ENCODE data around the gene RANGRF.

RANGRF gene

GRCh38 chr17:8314797-8315763 lies 26.6 kb downstream of the RANGRF start:
- no peak for DNase-seq

DNA sequence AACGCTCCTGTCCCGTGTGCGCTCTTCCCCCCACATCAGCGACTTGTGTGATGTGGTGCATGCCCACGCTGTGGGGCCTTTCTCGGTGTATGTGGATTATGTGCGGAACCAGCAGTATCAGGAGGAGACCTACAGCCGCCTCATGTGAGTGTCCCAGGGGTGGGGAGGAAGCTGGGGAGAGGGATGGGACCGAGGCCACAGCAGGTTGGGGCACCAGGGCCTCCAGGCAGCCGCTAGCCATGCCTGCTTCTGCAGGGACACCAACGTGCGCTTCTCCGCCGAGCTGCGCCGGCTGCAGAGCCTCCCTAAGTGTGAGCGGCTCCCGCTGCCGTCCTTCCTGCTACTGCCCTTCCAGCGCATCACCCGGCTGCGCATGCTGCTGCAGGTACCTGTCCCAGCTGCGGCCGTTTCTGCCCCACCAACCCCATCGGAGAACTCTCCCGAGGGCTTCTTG lies 27.3 kb downstream of the RANGRF start:
- DNase-seq = no peak

DNA sequence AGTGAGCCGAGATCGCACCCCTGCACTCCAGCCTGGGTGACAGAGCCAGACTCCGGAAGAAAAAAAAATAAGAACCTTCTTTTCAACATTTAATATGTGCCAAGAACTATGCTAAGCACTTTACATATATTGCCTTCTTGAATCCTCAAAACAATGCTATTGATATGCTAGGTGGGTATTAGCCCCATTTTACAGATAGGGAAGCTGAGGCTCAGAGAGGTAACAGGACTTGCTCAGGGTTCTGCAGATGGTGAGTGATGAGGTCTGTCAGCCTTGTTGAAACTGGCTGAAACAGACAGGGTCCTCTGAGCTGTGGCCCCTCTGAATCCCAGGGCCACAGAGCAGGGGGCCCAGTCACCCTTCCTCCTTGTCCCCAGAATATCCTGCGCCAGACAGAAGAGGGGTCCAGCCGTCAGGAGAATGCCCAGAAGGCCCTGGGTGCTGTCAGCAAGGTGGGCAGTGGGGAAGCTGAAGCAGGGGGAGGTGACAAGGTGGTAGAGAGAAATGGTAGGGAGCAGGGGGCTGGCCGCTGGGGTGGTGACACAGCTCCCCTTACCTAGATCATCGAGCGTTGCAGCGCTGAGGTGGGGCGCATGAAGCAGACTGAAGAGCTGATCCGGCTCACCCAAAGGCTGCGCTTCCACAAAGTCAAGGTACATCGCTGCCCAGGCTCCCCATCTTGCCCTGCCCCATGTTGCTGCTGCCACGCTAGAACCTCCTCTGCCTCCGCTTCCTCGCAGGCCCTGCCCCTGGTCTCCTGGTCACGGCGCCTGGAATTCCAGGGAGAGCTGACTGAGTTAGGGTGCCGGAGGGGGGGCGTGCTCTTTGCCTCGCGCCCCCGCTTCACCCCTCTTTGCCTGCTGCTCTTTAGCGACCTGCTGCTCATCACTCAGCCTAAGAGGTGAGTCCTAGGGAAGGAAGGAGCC lies 29.8 kb downstream of the RANGRF start:
- no peak for DNase-seq

DNA sequence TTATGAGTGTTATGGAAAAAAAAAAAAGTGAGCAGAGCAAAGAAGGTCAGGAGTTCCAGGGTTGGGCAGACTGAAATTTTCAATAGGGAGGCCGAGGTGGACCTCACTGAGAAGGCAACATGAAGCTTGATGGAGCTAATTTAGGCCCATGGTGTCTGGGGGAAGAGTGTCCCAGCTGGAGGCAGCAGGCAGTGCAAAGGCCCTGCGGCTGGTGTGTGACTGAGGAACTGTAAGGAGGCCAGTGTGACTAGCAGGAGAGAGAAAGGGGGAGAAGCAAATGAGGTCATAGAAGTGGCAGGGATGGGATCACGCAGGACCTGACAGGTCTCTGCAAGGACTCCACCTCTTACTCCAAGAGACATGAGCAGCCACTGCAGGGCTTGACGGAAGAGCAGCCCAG lies 31.8 kb downstream of the RANGRF start:
- DNase-seq = no peak

- DNase-seq = no peak
Measured at GRCh38 chr17:8320990-8321389, 32.5 kb downstream of the RANGRF start.

DNA sequence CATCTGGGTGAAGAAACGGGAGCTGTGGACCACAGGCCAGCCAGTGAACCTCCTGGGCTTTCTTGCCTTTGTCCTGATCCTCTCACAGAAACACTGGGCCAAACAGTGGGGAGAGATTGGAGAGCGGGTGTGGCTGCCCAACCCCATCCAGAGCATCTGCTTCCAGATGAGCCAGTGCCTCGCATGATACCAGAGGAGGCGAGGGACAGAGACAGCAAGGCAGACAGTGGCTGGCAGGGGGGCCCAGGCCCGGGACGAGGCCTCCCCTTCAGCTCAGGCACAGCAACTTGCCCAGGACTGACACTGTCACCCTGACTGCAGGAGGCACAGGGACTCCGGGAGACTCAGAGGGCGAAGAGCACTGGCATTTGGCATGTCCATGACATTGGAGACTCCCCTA lies 33.6 kb downstream of the RANGRF start:
- no peak for DNase-seq

DNA sequence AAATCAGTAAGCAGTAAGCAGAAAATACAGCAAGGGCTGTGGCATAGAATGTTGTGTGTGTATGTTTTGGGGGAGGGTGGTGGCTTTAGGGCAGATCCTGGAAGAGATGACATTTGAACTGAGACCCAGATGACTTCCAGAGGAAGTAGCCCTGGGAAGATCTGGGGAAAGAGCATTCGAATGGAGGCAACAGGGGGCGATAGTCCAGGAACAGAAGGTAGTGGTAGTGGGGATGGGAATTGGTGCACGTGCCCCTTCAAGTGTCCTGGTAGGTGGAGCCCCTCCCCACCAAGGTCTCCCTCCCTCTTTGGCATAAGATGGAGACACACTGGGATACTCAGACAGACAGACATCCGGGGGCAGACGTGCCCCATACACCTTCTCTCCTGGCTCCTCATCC lies 35.7 kb downstream of the RANGRF start:
- DNase-seq = no peak

- DNase-seq = no peak
Measured at GRCh38 chr17:8324923-8325322, 36.5 kb downstream of the RANGRF start.

DNA sequence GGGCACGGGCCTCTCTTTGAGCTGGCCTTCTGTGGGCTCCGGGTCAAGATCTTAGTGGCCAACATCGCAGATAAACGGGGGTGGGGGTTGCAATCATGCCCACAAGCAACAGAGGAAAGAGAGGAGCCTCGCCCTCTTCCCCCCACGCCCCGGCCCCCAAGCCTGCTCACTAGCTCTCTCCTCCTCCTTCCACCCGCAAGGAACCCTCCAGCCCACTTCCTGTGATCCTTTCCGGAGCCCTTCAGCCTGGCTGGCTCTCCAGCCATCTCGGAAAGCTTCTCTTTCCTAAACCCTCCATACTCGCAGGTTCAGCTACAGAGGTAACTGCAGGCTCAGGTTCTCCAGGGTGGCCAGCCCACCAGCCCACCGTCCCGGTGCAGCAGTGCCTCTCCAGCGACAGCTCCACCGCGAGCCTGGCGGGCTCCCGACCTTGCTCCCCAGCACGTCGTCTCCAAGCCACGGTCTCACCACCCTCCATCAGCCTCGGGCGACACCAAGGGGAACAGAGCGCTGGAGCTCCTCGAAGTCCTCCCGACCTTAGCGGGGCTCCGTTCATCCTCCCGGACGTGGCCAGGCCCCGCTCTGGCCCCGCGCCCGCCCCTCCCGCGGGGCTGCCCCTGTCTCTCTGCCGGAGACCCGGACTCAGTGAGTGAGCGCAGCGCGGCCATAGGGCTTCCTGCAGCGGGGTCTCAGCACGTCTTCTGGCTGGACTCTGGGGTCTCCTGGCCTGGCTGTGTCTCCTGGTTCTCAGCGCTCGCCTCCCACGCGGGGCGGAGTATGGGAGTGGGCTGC lies 38.2 kb downstream of the RANGRF start:
- DNase-seq = no peak

GRCh38 chr17:8327303-8327649 lies 38.8 kb downstream of the RANGRF start:
- DNase-seq = no peak

DNA sequence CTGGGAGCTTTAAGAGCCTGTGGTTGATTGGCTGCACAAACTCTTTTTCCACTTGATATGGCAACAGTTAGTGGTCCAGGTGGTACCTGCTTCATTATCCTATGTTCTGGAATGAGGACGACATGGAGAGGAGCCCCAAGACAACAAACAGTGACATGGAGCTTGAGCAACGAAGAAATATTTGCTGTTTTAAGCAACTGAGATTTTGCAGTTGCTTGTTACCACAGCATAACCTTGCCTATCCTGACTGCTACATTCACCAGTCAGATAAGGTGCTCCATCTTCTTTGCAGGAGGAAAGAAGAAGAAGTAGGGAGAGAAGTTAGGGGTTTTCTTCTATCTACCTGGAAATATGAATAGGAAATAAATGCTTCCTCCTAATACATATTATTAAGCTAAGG lies 43.7 kb downstream of the RANGRF start:
- no peak for DNase-seq

DNA sequence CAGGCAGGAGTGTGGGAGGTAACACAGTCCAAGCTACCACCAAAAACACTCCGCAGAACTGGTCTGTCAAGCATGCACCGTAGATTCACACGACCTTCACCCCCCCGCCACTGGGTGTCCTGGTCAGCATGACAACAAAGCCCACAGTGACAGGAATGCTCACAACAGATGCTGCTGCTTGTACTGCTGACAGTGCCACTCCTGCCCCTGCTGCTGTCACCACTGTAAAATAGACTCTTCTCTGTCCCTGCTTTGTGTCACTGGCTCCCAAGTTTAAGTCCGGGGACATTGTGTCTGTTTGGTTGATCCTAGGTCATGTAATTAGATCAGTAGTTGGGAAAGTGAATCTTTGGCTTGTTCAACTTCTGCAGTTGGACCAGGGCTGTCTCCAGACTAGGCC lies 44.2 kb downstream of the RANGRF start:
- no peak for DNase-seq

DNA sequence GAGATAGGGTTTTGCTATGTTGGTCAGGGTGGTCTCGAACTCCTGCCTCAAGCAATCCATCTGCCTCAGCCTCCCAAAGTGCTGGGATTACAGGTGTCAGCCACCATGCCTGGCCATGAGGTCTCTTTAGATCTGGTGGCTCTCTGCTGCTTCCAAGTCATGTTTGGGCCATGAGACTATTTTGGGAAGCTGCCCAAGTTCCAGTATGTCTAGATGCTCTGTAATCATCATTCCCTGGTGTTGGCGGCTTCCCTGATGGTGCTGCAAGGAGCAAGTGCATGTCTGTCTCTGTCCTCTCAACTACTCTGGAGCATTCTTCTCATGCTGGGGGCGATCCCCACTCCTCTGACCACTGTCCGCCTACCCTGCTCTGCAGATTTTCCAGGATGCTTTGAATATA lies 44.8 kb downstream of the RANGRF start:
- no peak for DNase-seq

- no peak for DNase-seq
Measured at GRCh38 chr17:8337802-8338752, 49.6 kb downstream of the RANGRF start.

DNA sequence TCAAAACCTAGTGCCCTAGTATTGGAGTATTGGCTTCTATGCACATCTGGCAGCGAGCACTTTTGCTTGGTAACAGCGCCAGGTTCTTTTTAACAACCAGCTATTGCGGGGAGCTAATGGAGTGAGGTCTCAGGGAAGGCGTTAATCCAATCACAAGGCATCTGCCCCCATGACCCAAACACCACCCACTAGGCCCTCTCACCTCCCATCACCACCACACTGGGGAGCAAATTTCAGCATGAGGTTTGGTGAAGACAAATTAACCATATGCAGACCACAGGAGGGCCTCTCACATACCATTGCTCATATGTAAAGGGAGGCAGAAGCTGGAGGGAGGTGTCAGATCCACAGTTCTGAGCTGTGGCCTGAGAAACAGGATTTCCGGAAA lies 50.3 kb downstream of the RANGRF start:
- DNase-seq = no peak

DNA sequence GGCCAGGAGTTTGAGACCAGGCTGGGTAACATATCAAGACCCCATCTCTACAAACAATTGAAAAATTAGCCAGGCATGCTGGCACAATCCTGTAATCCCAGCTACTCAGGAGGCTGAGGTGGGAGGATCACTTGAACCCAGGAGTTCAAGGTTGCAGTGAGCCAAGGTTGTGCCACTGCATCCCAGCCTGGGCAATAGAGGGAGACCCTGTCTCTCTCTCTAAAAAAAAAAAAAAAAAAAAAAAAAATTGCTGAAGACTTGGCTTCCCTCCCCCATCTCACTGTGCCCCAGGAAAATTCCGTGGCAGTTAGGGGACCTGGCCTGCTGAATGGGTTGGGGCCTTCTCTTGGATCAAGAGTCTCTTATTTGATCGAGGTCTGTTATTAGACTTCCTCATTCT lies 51.1 kb downstream of the RANGRF start, which contains the start of gene ODF4:
Gene ODF4, plus strand, starts transcription at position 301 of the 400 bp plus-strand sequence. CDS start 212 bp downstream, outside the sequence.
- DNase-seq = no peak

Data from NCI-H1105 (cell line).